Osteocyte (in vitro differentiated cells): ENCODE results near the gene SRC. TPM values are rescaled to one million over a fixed set of nuclear protein-coding genes. Genes with fewer than 3 reads are reported as not detected.

ENCODE experiments used
- DNase-seq: peaks from one replicate; pipeline ENCODE4 v3.0.0; 2021; ENCODE audit warnings: mixed read lengths; ENCODE audit not compliant: unreplicated experiment; ENCODE audit errors: extremely low spot score
- H3K27ac Mint-ChIP-seq: one replicate; pipeline ENCODE4 v1.8.0; 2021; ENCODE audit warnings: mild to moderate bottlenecking, mixed read lengths; ENCODE audit not compliant: unreplicated experiment
- H3K27me3 Mint-ChIP-seq: one replicate; pipeline ENCODE4 v1.8.0; 2021; ENCODE audit warnings: mixed read lengths; ENCODE audit not compliant: unreplicated experiment
- H3K36me3 Mint-ChIP-seq: one replicate; pipeline ENCODE4 v1.8.0; 2021; ENCODE audit warnings: mixed read lengths; ENCODE audit not compliant: unreplicated experiment
- H3K4me1 Mint-ChIP-seq: one replicate; pipeline ENCODE4 v1.8.0; 2021; ENCODE audit warnings: mixed read lengths; ENCODE audit not compliant: unreplicated experiment
- H3K4me3 Mint-ChIP-seq: one replicate; pipeline ENCODE4 v1.8.0; 2021; ENCODE audit warnings: mild to moderate bottlenecking, moderate library complexity, mixed read lengths; ENCODE audit not compliant: unreplicated experiment
- H3K9me3 Mint-ChIP-seq: one replicate; pipeline ENCODE4 v1.8.0; 2021; ENCODE audit warnings: mixed read lengths; ENCODE audit not compliant: unreplicated experiment
- CTCF ChIP-seq: fragments of 200-600 bp; sonication (generic); IDR thresholded peaks from 2 replicates; pipeline ENCODE4 v1.5.0; 2021; ENCODE audit warnings: antibody characterized with exemption, mild to moderate bottlenecking, moderate library complexity
- total RNA-seq: library from RNA; stranded (reverse); gene quantifications from 2 replicates; pipeline ENCODE4 v1.2.1, GENCODE V29; 2021

The SRC gene
- total RNA-seq, 1 donor from 2014 or later: 32.5 TPM

- Mint-ChIP-seq H3K27me3 (no peaks in the 10 kb centered on the region), H3K4me1 (peaks cover 14% of the 10 kb centered on the region), H3K27ac (peak overlapping the region; percentile 37), H3K9me3 (no peaks in the 10 kb centered on the region), H3K4me3 (peak overlapping the region; percentile 60), H3K36me3 (peaks cover 15% of the 10 kb centered on the region)
- TF ChIP-seq CTCF: no peak
- no peak for DNase-seq
Measured at GRCh38 chr20:37347891-37348791, 2.2 kb downstream of the SRC start.

GRCh38 chr20:37348792-37349516 lies 3.0 kb downstream of the SRC start:
- no peak overlapping the region for H3K4me3 Mint-ChIP-seq
- no peaks in the 10 kb centered on the region for H3K9me3 Mint-ChIP-seq
- H3K4me1 Mint-ChIP-seq: peaks cover 14% of the 10 kb centered on the region
- H3K27ac Mint-ChIP-seq: peak overlapping the region; percentile 37
- peaks cover 15% of the 10 kb centered on the region for H3K36me3 Mint-ChIP-seq
- no peaks in the 10 kb centered on the region for H3K27me3 Mint-ChIP-seq
- DNase-seq: no peak
- TF ChIP-seq CTCF: no peak

- no peak for TF ChIP-seq CTCF
- peaks cover 15% of the 10 kb centered on the region for H3K36me3 Mint-ChIP-seq
- H3K4me3 Mint-ChIP-seq: no peak overlapping the region
- DNase-seq: no peak
- no peak overlapping the region for H3K27ac Mint-ChIP-seq
- no peaks in the 10 kb centered on the region for H3K27me3 Mint-ChIP-seq
- no peaks in the 10 kb centered on the region for H3K9me3 Mint-ChIP-seq
- peaks cover 15% of the 10 kb centered on the region for H3K4me1 Mint-ChIP-seq
Measured at GRCh38 chr20:37349517-37350491, 3.9 kb downstream of the SRC start.

DNA sequence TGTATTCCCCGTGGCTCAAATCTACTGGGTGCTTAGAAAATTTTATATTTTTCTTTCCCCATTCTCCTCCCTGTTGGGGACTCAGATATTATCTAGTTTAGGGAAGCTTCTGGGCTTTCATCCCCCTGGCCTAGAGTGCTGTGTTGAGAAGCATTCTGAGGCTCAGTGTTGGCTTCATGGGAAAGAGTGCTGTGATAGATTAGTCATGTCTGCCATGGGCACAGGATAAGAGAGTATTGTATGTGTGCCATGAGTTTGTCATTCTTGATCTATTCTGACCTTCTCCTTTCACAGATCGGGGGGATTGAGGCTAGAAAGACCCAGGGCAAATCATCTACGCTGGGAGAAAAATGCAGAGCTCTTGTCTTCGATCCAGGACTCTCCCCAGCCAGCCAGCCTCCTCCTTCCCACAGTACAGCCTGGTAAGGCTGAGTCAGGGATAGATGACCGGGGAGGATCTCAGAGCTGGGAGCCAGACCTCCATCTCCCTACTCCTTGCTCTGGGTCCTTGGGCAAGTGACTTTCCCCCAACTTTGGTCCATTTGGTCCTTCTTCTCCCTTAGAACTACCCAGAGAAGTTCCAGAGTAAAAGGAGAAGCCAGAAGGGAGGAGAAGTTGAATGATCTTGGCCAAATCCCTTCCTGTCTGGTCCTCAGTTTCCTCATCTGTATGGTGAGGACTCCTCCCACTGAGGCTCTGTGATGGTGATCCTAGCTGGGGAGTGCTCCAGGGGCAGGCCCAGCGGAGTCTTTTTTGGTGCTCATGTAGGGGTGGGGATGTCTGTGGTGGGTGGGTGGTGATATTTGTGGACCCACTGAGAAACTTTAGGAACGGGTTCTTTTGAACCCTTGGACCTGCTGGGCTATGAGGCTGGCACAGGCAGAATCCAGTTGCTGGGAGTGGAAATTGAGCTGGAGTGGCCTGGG lies 5.0 kb downstream of the SRC start:
- Mint-ChIP-seq H3K4me1 (peaks cover 22% of the 10 kb centered on the region), H3K27me3 (no peaks in the 10 kb centered on the region), H3K36me3 (peaks cover 15% of the 10 kb centered on the region), H3K4me3 (no peak overlapping the region), H3K9me3 (no peaks in the 10 kb centered on the region), H3K27ac (no peak overlapping the region)
- DNase-seq: no peak
- no peak for TF ChIP-seq CTCF
